Endothelial cell (in vitro differentiated cells): ENCODE measurements around the gene COL12A1. TPM values are rescaled to one million over a fixed set of nuclear protein-coding genes. Genes with fewer than 3 reads are reported as not detected.

Source experiments
- DNase-seq: peaks from one replicate; pipeline ENCODE4 v3.0.0; 2021; ENCODE audit warnings: low spot score
- H3K27ac Mint-ChIP-seq: one replicate; pipeline ENCODE4 v1.8.0; 2021; ENCODE audit warnings: mixed read lengths, inconsistent platforms; ENCODE audit not compliant: unreplicated experiment
- H3K27me3 Mint-ChIP-seq: one replicate; pipeline ENCODE4 v1.8.0; 2021; ENCODE audit warnings: mild to moderate bottlenecking, moderate library complexity, mixed read lengths, inconsistent platforms; ENCODE audit not compliant: unreplicated experiment
- H3K36me3 Mint-ChIP-seq: one replicate; pipeline ENCODE4 v1.8.0; 2021; ENCODE audit warnings: mild to moderate bottlenecking, low read depth, mixed read lengths, inconsistent platforms; ENCODE audit not compliant: unreplicated experiment
- H3K4me1 Mint-ChIP-seq: one replicate; pipeline ENCODE4 v1.8.0; 2021; ENCODE audit warnings: mild to moderate bottlenecking, mixed read lengths, inconsistent platforms; ENCODE audit not compliant: unreplicated experiment
- H3K4me3 Mint-ChIP-seq: one replicate; pipeline ENCODE4 v1.8.0; 2021; ENCODE audit warnings: mild to moderate bottlenecking, mixed read lengths, inconsistent platforms; ENCODE audit not compliant: unreplicated experiment
- H3K9me3 Mint-ChIP-seq: one replicate; pipeline ENCODE4 v1.8.0; 2021; ENCODE audit warnings: mixed read lengths, inconsistent platforms; ENCODE audit not compliant: unreplicated experiment
- total RNA-seq: library from RNA; stranded (reverse); fragmentation: NEBNext Ultra II Directional; extraction: Animal tissue kit (Norgen Biotek cat#: 25700); gene quantifications from one replicate; pipeline ENCODE4 v1.2.1, GENCODE V29; 2021; ENCODE audit not compliant: unreplicated experiment
- TF ChIP-seq, protein P1 (sequence below): fragments of 200-600 bp; sonication (generic); IDR thresholded peaks from one replicate; pipeline ENCODE4 v1.5.0; 2021; ENCODE audit warnings: antibody characterized with exemption; ENCODE audit not compliant: unreplicated experiment

COL12A1 gene
- total RNA-seq, 1 donor from 2014 or later = 6.3 TPM

GRCh38 chr6:75234126-75234865 lies 28.4 kb upstream of the COL12A1 start:
- H3K36me3 Mint-ChIP-seq = peaks cover 3% of the 10 kb centered on the region
- no peak for DNase-seq
- peaks cover 23% of the 10 kb centered on the region for H3K4me1 Mint-ChIP-seq
- no peak overlapping the region for H3K4me3 Mint-ChIP-seq
- TF ChIP-seq, protein P1, sequence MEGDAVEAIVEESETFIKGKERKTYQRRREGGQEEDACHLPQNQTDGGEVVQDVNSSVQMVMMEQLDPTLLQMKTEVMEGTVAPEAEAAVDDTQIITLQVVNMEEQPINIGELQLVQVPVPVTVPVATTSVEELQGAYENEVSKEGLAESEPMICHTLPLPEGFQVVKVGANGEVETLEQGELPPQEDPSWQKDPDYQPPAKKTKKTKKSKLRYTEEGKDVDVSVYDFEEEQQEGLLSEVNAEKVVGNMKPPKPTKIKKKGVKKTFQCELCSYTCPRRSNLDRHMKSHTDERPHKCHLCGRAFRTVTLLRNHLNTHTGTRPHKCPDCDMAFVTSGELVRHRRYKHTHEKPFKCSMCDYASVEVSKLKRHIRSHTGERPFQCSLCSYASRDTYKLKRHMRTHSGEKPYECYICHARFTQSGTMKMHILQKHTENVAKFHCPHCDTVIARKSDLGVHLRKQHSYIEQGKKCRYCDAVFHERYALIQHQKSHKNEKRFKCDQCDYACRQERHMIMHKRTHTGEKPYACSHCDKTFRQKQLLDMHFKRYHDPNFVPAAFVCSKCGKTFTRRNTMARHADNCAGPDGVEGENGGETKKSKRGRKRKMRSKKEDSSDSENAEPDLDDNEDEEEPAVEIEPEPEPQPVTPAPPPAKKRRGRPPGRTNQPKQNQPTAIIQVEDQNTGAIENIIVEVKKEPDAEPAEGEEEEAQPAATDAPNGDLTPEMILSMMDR = no peak
- no peaks in the 10 kb centered on the region for H3K9me3 Mint-ChIP-seq
- H3K27ac Mint-ChIP-seq = no peak overlapping the region
- no peaks in the 10 kb centered on the region for H3K27me3 Mint-ChIP-seq

GRCh38 chr6:75233092-75233615 lies 27.3 kb upstream of the COL12A1 start:
- Mint-ChIP-seq H3K36me3 (no peaks in the 10 kb centered on the region), H3K4me3 (no peak overlapping the region), H3K27me3 (no peaks in the 10 kb centered on the region), H3K9me3 (no peaks in the 10 kb centered on the region), H3K4me1 (peaks cover 23% of the 10 kb centered on the region), H3K27ac (no peak overlapping the region)
- TF ChIP-seq, protein P1 = no peak
- no peak for DNase-seq

DNA sequence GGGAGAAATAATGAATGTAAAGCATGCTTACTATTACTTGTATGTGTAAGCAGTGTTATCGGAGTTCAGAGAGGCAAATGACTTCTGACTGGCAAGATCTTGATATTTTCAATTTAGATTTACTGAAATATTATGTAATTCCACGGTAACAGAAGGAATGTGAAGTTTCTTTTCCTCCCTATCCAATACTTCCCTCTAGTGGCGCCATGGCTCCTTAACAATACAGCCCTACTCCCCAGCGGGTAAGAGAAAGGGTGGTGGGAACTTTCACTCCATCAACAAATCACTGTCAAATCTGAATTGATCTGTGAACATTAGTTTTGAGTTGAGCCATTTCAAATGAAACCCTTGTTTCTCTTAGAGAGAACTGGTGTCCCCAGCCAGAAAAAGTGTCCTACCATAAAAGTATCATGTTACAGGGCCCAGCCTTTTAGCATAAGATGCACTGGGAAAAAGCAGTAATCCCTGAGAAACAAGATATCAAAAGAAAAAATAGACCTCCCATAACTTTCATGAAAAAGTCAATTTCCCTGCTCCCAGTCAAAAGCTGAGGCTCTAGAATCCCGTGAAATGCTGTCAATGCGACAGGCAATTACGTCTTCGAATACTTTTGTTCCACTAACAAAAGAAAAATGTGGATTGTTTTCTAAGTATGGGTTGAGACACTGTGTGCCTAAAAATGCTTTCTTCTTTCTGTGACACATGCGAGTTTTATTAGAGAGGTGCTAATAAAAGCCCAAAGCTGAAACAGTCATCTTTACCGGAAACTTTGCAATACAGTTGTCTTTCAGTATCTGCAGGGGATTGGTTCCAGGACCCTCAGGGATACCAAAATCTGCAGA lies 24.9 kb upstream of the COL12A1 start:
- TF ChIP-seq, protein P1 = peak; percentile 54
- Mint-ChIP-seq H3K36me3 (no peaks in the 10 kb centered on the region), H3K4me3 (no peak overlapping the region), H3K27me3 (no peaks in the 10 kb centered on the region), H3K9me3 (no peaks in the 10 kb centered on the region), H3K4me1 (peaks cover 18% of the 10 kb centered on the region), H3K27ac (no peak overlapping the region)
- DNase-seq = peak; percentile 48

DNA sequence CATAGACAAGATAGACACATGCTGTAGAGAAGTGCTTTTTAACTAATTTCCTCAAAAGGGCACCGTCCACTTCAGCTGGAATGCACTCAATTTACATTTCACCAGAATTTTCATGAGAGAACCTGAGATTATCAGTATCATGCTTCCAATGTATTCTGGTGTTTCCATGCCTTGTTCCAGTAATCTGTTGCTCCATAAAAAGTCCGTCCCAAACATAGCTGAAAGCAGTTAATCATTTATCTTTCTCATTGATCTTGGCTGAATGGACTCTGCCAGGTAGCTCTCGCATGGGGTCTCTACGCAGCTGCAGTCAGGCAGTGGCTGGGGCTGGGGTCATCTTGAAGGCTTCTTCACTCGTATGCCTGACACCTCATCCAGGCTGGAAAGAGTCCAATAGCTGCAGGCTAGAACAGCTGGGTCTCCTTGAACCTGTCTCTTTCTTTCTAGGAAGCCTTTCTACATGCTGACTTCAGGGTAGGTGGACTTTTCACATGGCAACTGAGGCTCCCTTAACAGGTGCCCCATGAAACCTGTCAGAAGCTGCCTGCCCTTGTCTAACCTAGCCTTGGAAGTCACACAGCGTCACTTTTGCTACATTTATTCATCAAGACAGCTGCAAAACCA lies 18.6 kb upstream of the COL12A1 start:
- H3K4me1 Mint-ChIP-seq = peaks cover 3% of the 10 kb centered on the region
- H3K27me3 Mint-ChIP-seq = no peaks in the 10 kb centered on the region
- H3K27ac Mint-ChIP-seq = no peak overlapping the region
- TF ChIP-seq, protein P1 = no peak
- H3K4me3 Mint-ChIP-seq = no peak overlapping the region
- no peak for DNase-seq
- H3K36me3 Mint-ChIP-seq = no peaks in the 10 kb centered on the region
- no peaks in the 10 kb centered on the region for H3K9me3 Mint-ChIP-seq
